ENCODE measurements around the gene RASAL3.

Gene RASAL3

DNA sequence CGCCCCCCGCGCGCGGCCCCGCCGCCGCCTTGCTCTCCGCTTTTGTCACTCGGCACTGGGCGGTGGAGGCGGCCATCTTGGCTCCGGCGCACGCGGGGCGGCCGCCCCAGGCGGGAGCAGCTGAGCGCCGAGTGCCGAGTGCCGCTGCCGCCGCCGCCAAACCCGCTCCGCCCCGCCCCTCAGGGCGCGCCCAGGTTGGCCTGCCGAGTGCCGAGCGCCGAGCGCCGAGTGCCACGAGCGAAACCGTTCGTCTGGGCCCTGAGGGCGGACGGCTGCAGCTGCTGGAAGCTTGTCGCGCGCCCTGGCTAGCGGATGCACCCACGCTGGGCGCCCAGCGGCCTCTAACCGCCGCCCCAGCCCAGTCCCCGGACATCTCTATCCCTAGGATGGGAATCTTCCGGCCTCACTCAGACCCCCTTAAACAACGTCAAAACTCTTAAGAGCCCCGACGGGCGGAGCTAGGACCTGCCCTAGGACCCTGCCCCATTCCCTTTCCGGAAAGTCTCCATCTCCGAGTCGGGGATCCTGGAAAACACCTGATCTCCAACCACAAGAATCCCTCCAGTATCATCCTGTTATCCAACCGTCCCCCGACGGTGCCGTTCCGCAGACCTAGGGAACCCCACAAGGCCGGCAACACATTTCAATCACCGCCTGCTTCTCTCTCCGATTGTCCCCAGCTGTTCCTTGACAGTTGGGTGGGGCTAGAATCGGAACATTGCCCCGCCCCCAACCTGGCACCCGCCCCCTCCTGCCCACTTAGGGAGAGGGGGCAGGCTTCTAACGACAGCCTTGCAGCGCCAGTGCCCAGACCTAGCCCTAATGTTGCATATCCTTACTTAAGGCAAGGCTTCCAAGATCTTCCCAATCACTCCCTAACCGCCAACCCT is 31.5 kb downstream of the RASAL3 start:
- TF ChIP-seq, protein P1, sequence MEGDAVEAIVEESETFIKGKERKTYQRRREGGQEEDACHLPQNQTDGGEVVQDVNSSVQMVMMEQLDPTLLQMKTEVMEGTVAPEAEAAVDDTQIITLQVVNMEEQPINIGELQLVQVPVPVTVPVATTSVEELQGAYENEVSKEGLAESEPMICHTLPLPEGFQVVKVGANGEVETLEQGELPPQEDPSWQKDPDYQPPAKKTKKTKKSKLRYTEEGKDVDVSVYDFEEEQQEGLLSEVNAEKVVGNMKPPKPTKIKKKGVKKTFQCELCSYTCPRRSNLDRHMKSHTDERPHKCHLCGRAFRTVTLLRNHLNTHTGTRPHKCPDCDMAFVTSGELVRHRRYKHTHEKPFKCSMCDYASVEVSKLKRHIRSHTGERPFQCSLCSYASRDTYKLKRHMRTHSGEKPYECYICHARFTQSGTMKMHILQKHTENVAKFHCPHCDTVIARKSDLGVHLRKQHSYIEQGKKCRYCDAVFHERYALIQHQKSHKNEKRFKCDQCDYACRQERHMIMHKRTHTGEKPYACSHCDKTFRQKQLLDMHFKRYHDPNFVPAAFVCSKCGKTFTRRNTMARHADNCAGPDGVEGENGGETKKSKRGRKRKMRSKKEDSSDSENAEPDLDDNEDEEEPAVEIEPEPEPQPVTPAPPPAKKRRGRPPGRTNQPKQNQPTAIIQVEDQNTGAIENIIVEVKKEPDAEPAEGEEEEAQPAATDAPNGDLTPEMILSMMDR (conservative IDR thresholded peaks at IDR 0.05), result no peak
- peak overlapping the region; percentile 85 for H3K27ac ChIP-seq

DNA sequence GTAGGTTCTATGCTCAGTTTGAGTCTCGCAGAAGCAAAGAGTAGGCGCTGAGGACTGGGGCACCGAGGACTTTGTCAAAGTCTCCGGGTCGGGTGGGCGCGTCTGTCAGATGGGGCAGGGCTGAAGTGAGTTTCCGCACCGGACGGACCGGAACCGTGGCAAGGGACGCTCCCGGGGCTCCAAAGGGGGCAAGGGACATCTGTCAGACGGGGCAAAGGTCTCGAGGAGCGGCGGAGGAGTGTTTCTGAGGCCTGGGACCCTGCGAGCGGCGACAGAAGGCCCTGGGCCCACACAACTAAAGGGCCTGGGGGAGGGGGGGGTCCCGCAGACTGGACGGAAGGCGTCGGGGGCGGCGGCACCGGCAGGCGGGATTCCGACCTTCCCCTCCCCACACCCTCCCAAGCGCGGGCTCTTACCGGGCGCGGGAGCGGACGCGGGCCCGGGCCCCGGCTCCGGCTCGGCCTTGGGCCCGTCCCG is 32.3 kb downstream of the RASAL3 start:
- H3K27ac ChIP-seq, result peak overlapping the region; percentile 85
- TF ChIP-seq, protein P1 (conservative IDR thresholded peaks at IDR 0.05), result no peak

DNA sequence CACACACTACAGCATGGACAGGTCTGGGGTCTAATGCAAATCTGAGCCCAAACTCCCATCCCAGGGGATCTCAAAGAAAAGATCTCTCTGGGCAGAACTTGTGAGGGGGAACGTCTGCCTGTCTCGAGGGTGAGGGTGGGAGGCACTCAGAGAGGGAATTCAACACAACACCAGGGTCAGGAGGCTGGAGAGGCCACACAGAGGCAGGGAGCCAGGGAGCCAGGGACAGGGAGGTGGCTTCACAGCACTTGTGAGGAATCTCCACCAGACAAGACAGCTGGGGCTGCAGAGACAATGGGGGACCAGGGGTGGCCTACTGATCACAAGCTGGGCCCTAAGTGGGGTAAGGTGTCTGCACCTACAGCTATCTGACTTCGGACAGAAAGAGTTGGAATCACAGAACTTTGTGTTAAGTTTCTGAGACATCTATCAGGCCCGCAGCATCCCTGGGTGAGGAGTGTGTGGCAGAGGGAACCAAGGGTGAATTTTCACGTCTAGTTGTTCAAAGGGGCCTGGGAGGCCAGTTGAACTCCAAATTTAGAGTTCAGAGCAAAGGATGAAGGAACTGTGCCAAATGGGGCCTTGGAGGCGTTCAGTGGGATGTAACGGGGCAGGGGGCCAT is 32.8 kb downstream of the RASAL3 start:
- peak overlapping the region; percentile 85 for H3K27ac ChIP-seq
- TF ChIP-seq, protein P1 (conservative IDR thresholded peaks at IDR 0.05), result no peak

- TF ChIP-seq, protein P1 (conservative IDR thresholded peaks at IDR 0.05), result no peak
- peak overlapping the region; percentile 85; the same call in 1 of the 2 replicates for H3K27ac ChIP-seq
These were observed 33.7 kb downstream of the RASAL3 start for GRCh38 chr19:15430526-15431120.

DNA sequence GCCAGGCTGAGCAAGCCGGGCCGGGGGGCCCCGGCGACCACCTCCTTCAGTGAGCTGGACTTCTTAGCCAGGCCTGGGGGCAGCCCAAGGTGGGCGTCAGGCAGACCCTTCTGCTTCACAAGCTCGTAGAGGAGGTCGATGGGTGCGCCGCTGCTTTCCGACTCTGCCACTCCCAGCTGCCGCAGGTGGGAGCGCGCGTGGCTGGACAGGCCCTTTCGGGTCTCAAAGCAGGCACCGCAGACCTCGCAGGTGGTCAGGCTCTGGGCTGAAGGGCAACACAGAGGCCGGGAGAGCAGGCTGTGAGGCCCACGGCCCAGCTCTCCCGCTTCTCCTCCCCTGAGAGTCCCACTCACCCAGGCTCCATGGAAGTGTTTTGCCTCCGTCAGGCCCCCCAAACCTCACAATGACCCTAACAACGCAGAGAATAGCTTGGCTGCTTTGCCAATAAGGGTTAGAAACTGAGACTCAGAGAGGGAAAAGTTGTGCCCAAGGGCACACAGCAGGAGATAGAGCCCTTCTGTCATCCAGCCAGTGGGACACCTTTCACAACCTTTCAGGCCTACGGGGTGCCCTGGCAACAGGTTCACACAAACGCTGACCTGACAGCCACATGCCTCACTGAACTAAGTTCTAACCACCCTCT is 34.4 kb downstream of the RASAL3 start:
- TF ChIP-seq, protein P1 (conservative IDR thresholded peaks at IDR 0.05), result no peak
- no peak overlapping the region for H3K27ac ChIP-seq

DNA sequence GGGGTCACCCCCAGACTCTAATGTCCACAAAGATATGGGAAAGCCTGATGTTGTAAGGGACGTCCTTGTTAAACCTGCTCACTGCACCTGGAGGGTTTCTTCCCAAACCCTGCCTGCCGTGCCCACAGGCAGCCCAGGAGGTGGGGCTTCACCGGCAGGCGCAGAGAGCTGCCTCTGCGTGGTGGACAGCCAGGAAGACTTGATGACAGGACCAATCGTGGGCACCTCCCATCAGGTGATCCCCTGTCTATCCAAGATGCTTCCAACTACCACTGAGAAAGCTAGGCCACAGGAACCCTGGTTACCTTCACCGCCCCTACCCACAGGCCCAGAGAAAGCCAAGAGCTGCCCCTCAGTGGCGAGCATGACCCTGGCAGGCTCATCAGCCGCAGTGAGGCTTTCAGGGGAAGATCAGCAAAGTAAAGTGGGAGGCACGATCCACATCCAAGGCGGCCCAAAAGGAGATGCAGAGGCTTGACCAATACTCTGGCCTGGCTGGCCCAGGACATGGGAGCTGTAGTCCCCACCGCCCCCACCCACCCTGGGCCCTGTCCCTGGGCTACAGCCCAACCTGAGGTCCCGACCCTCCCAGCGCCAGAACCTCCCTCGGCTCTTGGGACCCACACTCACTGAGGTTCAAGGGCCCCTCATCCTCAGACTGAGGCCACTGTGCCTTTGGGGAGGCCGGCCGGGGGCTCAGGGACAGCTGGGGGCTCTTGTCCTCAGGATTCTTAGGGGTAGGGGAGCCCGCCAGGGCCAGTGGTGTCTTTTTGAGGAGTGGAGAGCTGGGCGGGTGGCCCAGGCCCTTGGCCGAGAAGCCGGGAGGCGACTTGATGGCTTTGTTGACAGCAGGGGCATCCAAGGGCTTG is 35.2 kb downstream of the RASAL3 start:
- no peak overlapping the region for H3K27ac ChIP-seq
- TF ChIP-seq, protein P1 (conservative IDR thresholded peaks at IDR 0.05), result no peak

Measured in VCaP (cell line).